ENCODE results near the gene ZNF276.

DNA sequence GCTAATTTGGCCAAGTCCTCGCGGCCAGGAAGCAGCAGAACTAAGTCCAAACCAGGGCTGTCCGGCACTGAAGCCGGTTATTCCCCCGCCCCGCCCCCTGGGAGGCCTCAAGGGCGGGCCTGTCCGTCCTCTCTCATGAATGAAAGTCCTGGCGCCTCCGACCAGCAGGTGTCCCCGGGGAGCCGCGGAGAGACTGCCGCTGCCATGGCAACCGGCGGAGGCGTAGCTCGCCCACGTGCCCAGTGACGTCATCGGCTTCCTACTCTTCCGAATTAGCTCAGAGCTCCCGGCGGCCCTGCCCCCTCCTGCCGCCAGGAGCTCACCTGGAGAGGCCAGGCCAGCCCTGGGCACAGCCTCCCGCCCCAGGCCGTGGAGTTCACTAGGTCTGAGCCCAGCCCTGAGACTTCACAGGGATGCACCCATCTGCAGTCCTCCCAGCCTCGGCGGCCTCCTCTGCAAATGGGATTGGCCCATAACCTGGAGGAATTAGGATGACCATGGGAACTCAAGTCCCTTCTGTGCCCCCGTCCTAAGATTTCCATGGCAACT, 21.2 kb upstream of the ZNF276 start:
- TF ChIP-seq POLR2A (IDR thresholded peaks at IDR 0.05; ENCODE audit: low read depth, low read length) (no peak), POLR2AphosphoS5 (IDR thresholded peaks at IDR 0.05; ENCODE audit: low read depth, low read length) (no peak)
